Gastroesophageal sphincter (tissue), 3 donors: Measurements from ENCODE around the gene ZFYVE1.
"Not testable (repeated sequence)": the region's sequence is repeated elsewhere in the genome, so short reads cannot be mapped to it uniquely, and the experiment has no call there.

Experiments used
- CTCF ChIP-seq, 4 experiments: fragments of 200-600 bp in 2 of 4; fragments of 450-650 bp in 2 of 4; sonication (generic) in 1 of 4; IDR thresholded peaks; one replicate each; pipeline ENCODE4 v1.5.1; 2017 to 2019; ENCODE audit warnings: antibody characterized with exemption in 4 of 4, mild to moderate bottlenecking in 2 of 4, moderate library complexity in 2 of 4
- EP300 ChIP-seq: sonication (generic); formaldehyde crosslinking; IDR thresholded peaks from one replicate; pipeline ENCODE4 v1.6.1; 2017; ENCODE audit warnings: antibody characterized with exemption, mild to moderate bottlenecking
- POLR2A ChIP-seq, 2 donors: fragments of 450-650 bp; IDR thresholded peaks; one replicate each; pipeline ENCODE4 v1.6.1; 2017; ENCODE audit warnings: antibody characterized with exemption in 2 of 2, mild to moderate bottlenecking in 2 of 2, moderate library complexity in 1 of 2
- POLR2AphosphoS5 ChIP-seq: sonication (generic); formaldehyde crosslinking; IDR thresholded peaks from one replicate; pipeline ENCODE4 v1.6.1; 2017; ENCODE audit warnings: antibody characterized with exemption

- TF ChIP-seq POLR2A (IDR thresholded peaks at IDR 0.05); CTCF (IDR thresholded peaks at IDR 0.05); EP300; POLR2AphosphoS5: not testable (repeated sequence)
Observed at GRCh38 chr14:73004641-73005040, 22.3 kb downstream of the ZFYVE1 start.
